ENCODE data around the gene MAPK8. TPM values are rescaled to one million over a fixed set of nuclear protein-coding genes. Genes with fewer than 3 reads are reported as not detected.

MAPK8 gene
- total RNA-seq, 4 donors from 2014 or later, result 13.6 to 182 (median 41.7) TPM

GRCh38 chr10:48431871-48432270 lies 125.4 kb downstream of the MAPK8 start:
- no peaks in the 10 kb centered on the region for H3K27me3 ChIP-seq
- TF ChIP-seq POLR2A (IDR thresholded peaks at IDR 0.05) (no peak), CTCF (IDR thresholded peaks at IDR 0.05) (no peak)
- no peaks in the 10 kb centered on the region for H3K9me3 ChIP-seq
- no peaks in the 10 kb centered on the region for H3K36me3 ChIP-seq
- DNase-seq, result no peak
- H3K4me3 ChIP-seq, result no peak overlapping the region
- H3K27ac ChIP-seq, result no peak overlapping the region
- intact Hi-C loops (cut with DNase I; ENCODE audit: low total_unique reads), result no loop called here
- H3K4me1 ChIP-seq, result no peaks in the 10 kb centered on the region

- DNase-seq, result no peak
- intact Hi-C loops (cut with DNase I; ENCODE audit: low total_unique reads), result no loop called here
- no peak overlapping the region for H3K27ac ChIP-seq
These were observed 131.1 kb downstream of the MAPK8 start for GRCh38 chr10:48437546-48437945.

GRCh38 chr10:48439031-48439430 lies 132.6 kb downstream of the MAPK8 start:
- Histone ChIP-seq H3K27me3 (no peaks in the 10 kb centered on the region), H3K36me3 (no peaks in the 10 kb centered on the region), H3K4me3 (no peak overlapping the region), H3K4me1 (no peaks in the 10 kb centered on the region), H3K27ac (no peak overlapping the region), H3K9me3 (no peaks in the 10 kb centered on the region)
- intact Hi-C loops (cut with DNase I; ENCODE audit: low total_unique reads), result no loop called here
- no peak for TF ChIP-seq CTCF (IDR thresholded peaks at IDR 0.05)
- TF ChIP-seq POLR2A (IDR thresholded peaks at IDR 0.05), result no peak
- DNase-seq, result no peak

More at GRCh38 chr10:48437546-48437945, 131.1 kb downstream of the MAPK8 start:
- H3K4me3 ChIP-seq, result no peak overlapping the region
- H3K9me3 ChIP-seq, result no peaks in the 10 kb centered on the region
- no peaks in the 10 kb centered on the region for H3K36me3 ChIP-seq
- H3K27me3 ChIP-seq, result no peaks in the 10 kb centered on the region
- TF ChIP-seq CTCF (IDR thresholded peaks at IDR 0.05) (no peak), POLR2A (IDR thresholded peaks at IDR 0.05) (no peak)
- H3K4me1 ChIP-seq, result no peaks in the 10 kb centered on the region

- no peak overlapping the region for H3K4me3 ChIP-seq
- intact Hi-C loops (cut with DNase I; ENCODE audit: low total_unique reads), result no loop called here
- no peaks in the 10 kb centered on the region for H3K9me3 ChIP-seq
- no peaks in the 10 kb centered on the region for H3K36me3 ChIP-seq
- no peak for DNase-seq
- no peak overlapping the region for H3K27ac ChIP-seq
- no peak for TF ChIP-seq POLR2A (IDR thresholded peaks at IDR 0.05)
- no peak for TF ChIP-seq CTCF (IDR thresholded peaks at IDR 0.05)
- no peaks in the 10 kb centered on the region for H3K27me3 ChIP-seq
- no peaks in the 10 kb centered on the region for H3K4me1 ChIP-seq
These were observed 133.1 kb downstream of the MAPK8 start for GRCh38 chr10:48439581-48440041.

- intact Hi-C loops (cut with DNase I; ENCODE audit: low total_unique reads), result no loop called here
- Histone ChIP-seq H3K36me3 (no peaks in the 10 kb centered on the region), H3K27me3 (no peaks in the 10 kb centered on the region), H3K9me3 (no peaks in the 10 kb centered on the region), H3K4me3 (no peak overlapping the region), H3K4me1 (no peaks in the 10 kb centered on the region), H3K27ac (no peak overlapping the region)
- DNase-seq, result no peak
- TF ChIP-seq CTCF (IDR thresholded peaks at IDR 0.05) (no peak), POLR2A (IDR thresholded peaks at IDR 0.05) (no peak)
These were observed 134.3 kb downstream of the MAPK8 start for GRCh38 chr10:48440771-48441170.
